NCI-H2196 (cell line): ENCODE data around the gene IFI6.
A peak's percentile ranks its signal among the peaks of the same experiment; 100 is the strongest.
"Not testable (repeated sequence)": the region's sequence is repeated elsewhere in the genome, so short reads cannot be mapped to it uniquely, and the experiment has no call there.

Source experiments
- DNase-seq: peaks from one replicate; lab custom pipeline; 2025; ENCODE audit not compliant: unreplicated experiment; lab: John Stamatoyannopoulos, UW

The IFI6 gene

DNA sequence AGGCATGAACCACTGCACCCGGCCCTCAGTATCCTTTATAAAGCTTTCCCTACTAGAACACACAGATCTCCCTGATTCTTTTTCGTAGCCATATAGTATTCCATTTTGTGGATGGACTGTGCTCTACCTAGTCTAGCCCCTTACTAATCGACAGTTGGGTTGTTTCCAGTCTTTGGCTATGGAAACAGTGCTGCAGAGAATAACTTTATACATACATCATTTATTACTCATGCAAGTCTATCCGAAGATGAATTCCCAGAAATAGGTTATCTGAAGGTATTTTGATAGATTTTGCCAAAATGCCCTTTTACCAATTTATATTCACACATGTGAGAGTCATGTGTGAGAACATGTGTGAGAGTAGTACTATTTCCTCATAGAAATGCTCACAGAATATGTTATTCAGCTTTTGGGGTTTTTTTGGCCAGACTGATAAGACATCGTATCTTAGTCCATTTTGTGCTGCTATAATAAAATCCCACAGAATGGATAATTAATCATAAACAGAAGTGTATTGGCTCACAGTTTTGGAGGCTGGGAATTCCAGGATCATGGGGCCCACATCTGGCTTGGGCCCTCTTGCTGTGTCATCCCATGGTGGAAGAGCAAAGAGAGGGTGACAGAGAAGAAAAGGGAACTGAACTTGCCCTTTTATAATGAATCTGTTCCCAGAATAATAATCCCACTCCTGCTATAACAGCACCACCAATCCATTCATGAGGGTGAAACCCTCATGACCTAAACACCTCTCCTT lies 19.7 kb downstream of the IFI6 start:
- no peak for DNase-seq

DNA sequence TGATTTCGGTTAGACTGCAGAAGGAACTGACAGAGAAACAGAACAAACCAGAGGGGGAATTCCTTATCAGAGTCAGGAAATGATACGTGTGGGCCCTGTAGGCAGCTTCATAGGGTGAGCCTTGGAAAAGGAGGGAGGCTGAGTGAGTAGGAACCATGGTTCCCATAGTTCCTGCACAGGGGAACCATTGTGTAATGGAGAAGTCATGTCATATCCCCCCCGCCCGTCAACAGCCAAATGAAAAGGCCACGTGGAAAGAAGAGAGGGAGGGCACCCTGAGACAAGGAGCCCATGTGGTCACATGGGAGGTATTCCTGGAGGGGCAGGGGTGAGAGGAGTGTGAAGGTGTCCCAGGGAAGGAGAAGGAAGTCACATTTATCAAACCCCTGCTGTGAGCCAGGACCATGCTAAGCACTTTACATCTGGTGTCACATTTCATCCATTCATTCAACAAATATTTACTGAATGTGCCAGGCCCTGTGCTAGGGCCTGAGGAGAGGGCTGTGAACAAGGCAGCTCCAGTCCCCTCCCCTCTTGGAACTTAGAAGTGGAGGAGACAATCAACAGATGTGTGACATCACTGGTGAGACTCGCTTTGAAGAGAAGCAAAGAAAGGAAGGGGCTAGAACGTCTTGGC lies 21.3 kb downstream of the IFI6 start:
- peak; percentile 32 for DNase-seq

DNA sequence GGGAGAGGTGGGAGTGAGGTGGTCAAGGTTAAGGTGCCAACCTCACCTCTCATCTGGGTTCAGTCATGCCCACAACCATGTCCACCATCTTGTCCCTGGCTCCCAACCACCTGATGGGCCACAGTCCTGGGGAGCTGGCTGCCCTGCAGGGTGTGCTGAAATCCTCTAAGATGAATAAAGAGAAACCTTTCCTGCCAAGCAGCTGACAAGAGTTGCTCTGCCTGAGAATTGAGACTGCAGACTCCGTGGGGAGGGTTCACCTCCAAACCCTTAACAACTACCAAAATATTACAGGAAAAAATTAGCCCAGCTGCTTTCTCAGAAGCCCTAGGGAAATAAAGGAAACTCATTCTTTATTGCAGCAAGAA lies 21.8 kb downstream of the IFI6 start:
- no peak for DNase-seq

DNA sequence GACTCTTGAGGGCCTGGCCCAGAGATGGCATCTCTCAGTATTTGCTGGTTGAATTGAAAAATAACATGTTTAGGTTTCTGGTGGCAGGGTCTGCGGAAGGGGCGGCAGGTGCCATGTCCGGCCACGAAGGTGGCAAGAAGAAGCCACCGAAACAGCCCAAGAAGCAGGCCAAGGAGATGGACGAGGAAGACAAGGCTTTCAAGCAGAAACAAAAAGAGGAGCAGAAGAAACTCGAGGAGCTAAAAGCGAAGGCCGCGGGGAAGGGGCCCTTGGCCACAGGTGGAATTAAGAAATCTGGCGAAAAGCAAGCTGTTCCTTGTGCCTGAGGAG lies 22.7 kb downstream of the IFI6 start:
- no peak for DNase-seq

DNA sequence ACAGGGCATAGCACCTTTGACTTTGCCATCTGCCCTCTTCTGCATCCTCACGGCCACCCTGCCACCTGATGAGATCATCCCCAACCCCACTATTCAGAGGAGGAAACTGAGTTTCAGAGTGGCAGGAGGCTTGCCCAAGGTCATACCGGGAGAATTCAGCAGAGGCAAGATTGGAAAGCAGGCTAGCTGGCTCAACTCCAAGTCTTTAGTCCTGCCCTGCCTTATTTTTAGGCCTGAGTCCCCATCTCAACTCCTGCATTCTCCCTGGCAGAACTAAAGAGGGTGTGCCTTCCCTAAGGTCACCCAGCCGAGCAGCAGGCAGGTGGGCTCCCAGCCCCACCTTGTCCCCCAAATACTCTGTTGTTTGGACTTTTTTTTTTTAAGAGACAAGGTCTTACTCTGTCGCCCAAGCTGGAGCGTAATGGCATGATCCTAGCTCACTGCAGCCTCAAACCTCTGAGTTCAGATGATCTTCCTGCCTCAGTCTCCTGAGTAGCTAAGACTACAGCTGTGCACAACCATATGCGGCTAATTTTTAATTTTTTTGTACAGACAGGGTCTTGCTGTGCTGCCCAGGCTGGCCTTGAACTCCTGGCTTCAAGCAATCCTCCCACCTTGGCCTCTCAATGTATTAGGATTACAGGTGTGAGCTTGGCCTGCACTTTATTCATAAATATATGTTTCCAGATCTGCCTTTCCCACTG lies 23.2 kb downstream of the IFI6 start:
- DNase-seq: no peak

DNA sequence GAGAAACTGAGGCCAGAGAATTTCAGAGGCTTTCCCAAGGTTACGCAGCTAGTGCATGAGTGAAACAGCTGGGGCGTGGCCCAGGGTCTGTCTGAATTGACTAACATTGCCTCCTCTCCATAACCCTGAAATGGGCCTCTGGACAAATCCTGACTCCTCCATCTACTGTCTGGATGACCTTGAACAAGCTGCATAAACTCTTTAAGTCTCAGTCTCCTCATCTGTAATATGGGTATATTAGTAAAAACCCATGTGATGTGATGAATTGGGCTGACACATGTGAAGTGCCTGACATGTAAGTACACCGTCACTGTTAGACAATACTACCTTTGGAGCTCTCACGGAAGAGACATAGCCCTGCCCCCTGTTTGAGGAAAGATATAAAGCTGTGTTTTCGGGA lies 24.7 kb downstream of the IFI6 start:
- no peak for DNase-seq

DNA sequence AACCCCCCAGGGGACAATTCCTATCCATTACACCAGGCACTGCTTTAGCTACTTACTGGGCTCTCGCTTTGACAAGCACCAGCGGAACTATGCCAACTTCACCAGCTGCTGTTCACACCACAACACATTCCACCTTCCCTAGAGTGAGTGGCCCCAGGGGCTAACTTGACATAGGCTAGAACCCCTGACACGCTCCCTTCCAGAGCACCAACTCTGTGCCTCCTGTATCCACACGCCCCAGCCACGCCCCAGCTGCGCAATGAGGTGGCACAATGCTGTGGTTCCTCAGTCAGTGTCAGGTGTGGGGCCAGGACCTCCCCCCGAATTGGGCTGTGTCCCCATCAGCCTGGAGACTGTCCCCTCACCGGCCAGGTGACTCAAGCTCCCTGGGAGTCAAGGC lies 25.3 kb downstream of the IFI6 start:
- no peak for DNase-seq

DNA sequence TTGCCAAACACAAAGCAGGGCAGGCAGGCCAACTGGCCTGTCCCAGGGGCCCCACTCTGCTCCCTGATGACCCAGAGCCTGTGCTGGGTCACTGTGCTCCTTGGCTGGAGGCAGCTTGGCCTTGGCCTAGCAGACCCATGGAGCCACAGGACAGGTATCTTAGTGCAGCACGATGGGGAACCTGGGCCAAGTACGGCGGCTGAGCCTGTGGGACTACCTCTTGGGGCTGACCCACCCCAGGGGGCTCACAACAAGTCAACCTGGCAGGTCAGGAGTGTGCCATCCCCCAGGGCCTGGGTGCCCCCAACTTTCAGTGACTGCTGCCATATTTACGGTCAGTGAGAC lies 26.9 kb downstream of the IFI6 start:
- DNase-seq: no peak

DNA sequence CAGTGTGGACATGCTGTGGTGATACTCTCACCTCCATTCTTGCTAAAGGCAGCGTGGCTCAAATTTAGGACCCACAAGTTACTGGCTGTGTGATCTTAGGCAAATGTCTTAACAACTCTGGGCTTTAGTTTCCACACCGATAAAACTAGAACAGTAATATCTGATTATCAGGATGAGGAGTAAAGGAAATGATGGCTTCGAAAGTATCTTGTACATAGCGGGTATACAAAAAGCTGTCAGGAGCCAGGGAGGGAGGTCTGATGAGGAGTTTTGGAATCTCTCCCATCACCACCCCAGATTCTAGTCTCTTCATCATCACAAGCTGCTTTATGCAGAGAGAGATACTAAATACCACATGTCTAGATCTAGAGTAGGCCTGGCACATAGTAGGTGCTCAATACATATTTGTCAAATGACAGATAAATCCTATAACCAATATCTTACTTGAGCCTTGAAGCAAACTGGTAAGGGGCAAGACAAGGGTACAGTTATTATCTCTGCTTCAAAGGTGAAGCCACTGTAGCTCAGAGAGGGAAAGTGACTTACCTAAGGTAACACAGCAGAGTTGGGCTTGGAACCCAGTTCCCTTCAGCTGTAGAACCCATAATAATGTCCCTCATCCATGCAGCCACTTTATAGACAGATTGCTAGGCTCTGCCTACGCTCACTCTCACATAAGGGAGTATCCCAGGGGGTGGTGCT lies 27.5 kb downstream of the IFI6 start:
- no peak for DNase-seq

DNA sequence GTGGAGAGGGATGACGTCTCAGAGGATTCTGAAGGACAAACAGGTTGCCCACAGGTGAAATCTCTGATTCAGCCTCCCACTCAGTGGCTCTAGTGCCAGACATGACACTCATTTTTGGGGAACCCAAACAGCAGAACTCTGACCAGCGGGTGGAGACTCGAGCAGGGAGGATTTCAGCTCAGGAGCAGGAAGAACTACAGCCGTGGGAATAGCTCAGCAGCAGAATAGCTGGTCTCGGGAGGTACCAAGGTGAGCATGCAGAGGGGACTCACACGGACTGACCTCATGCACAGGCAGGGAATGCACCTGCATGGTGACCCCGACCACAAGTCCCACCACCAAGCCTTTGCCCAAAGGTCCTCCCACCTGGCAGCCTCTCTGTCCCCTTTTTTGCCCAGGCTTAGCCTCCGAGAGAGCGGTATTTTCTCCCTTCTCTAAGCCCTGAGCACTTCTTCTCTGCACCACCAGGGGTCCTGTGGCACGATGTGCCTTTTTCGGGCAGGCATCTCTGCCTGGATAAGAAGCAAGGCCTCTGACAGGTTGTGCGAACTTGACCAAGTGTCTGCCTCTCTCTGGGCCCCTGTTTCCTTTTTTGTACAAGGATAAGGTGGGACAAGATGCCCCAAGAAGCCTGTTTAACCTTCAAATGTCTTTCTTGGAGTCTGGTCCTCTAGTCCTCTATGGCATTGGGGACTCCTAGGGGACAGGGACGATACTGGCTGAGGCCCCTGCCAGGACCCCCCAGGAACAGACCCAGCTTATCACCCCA lies 28.2 kb downstream of the IFI6 start:
- no peak for DNase-seq

DNA sequence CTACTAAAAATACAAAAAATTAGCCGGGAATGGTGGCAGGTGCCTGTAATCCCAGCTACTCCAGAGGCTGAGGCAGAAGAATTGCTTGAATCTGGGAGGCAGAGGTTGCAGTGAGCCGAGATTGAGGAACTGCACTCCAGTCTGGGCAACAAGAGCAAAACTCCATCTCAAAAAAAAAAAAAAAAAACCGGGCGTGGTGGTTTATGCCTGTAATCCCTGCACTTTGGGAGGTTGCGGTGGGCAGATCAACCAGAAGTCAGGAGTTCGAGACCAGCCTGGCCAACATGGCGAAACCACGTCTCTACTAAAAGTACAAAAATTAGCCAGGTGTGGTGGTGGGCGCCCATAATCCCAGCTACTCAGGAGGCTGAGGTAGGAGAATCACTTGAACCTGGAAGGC lies 31.5 kb downstream of the IFI6 start:
- DNase-seq: not testable (repeated sequence)

DNA sequence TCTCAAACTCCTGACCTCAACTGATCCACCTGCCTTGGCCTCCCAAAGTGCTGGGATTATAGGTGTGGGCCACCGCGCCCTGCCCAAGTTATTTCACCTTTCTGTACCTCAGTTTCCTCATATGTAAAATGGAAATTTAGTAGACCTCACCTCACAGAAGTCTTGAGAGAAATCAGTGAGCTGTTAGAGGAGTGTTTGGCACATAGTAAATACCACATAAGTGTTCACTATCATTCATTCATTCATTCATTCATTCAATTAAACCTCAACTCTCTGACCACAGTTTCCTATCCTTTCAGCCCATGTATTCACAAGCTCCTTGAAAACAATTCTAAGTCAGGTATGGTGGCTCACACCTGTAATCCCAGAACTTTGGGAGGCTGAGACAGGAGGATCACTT lies 33.2 kb downstream of the IFI6 start:
- DNase-seq: no peak

DNA sequence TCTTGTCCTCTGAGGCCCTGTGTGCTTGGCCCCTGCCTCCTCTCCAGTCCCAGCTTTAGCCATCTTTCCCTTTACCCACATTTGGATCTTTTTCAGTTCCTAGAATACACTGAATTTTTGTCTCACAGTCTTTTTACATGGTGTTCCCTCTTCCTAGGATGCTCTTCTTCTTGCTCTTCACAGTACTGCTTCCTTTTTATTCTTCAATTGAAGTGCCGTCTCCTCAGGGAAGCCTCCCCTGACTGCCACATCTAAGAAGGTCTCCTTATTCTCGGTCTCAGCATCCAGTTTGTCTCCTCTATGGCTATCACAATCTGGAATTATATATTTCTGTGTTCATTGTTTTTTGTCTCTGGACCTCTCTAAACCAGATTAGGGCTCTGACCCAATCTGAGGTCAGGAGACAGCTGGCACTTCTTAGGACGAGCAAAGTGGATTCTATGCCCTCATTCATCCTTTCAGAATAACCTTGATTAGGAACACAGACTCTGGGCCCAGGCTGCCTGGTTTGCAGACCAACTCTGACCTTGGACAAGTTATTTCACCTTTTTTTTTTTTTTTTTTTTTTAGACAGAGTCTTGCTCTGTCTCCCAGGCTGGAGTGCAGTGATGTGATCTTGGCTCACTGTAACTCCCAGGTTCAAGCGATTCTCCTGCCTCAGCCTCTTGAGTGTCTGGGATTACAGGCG lies 33.8 kb downstream of the IFI6 start:
- DNase-seq: no peak

DNA sequence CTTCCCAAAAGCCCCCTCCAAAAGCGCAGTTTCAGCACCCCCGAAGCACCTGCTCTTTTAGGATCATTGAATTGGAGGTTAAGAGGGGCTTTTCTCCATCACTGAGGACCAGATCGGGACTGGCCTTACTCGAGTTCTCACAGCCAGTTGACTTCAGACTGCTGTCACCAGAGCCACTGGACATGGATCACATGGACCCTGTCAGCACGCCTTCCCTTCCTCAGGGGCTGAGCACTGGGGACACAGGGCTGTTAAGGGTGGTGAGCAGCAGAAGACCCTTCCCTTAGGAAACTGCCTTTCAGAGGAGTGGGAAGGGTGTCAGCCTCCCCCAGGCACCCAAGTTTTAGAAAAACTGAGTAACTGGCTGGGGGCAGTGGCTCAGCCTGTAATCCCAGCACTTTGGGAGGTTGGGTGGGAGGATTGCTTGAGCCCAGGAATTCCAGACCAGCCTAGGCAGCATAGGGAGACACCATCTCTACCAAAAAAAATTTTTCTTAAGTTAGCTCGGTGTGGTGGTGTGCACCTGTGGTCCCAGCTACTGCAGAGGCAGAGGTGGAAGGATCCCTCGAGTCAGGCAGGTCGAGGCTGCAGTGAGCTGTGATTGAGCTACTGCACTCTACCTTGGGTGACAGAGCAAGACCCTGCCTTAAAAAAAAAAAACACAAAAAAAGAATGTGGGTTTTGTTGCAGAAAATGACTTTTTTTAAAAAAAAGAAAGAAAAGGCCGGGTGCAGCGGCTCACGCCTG lies 36.4 kb downstream of the IFI6 start:
- no peak for DNase-seq

DNA sequence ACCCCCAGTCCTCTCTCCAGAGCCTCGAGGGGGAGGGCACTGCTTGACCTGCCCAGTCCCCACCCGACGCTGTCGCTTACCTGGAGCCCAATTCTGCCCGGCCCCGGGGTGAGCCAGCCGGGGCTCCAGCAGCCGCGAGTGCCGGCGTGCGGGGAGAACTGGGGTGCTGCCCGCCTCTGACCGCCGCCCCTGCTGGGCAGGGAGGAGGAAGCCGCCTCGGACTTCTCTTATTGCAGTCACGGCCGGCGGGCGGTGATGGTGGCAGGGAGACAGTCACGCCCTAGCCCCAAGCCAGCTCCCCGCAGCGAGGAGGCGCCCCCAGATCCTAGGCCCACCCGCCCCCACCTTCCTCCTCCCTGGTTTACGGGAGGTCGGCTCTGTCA lies 37.0 kb downstream of the IFI6 start, which contains the start of gene FGR:
Gene FGR (minus strand): TSS at position 201 of the 383 bp plus-strand sequence. CDS start 11,269 bp downstream, outside the sequence.
- no peak for DNase-seq

DNA sequence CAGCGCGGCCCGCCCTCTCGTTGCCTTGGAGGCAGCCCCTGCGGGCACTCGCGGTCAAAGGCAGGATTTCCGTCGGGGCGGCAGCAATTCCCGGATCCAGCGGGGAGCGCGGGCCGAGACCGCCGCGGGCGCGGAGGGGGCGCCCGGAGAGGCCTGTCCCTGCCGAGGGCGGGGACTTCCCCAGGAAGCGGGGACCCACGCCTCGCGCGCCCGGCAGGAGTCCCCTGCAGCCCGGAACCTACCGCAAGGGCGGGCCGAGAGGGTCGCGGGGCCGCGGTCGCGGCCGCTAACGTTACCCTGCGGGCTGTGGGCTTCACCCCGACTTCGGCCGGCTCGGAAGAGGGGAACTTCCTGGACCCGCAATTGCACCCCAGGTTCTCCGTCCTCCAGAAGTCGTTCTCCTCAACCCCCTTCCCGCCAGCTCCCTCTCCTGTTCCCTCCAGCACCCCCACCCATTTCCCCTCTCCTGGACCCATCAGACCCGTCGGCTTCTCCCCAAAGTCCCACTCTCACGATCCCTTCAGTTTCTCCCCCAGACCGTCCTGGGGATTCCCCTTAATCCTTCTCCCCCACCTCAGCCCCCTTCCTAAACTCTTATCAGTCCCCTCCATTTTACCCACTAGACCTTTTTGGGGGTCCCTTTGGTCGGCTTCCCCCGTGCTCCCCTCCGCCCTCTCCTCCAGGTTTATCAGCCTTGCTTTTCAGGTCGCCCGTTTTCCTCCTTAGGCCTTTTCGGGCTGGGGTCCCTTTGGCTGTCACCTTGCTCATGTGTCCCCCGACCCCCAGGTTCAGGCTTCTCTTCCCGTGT lies 37.6 kb downstream of the IFI6 start:
- DNase-seq: no peak

DNA sequence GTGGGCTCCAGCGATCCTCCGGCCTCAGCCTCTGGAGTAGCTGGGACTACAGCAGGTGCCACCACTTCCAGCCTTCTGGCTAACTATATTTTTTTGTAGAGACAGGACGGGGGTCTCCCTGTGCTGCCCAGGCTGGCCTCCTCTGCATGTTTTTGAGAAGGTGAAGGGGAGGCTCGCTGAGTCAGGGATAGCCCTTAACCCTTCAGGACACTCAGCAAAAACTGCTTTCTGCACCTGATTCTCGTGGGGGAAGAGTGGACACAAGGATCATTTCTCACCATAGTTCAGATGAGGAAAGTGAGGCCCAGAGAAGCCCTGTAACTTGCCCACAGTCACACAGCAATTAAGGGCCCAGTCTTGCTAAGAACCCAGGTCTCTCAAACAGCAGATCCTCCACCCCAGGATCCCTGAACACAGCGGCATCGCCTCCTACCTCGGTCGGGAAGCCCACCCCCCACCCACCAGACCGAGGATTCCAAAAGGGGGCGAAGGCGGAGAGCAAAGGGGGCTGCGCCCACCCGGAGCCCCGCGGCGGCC lies 38.3 kb downstream of the IFI6 start:
- no peak for DNase-seq

DNA sequence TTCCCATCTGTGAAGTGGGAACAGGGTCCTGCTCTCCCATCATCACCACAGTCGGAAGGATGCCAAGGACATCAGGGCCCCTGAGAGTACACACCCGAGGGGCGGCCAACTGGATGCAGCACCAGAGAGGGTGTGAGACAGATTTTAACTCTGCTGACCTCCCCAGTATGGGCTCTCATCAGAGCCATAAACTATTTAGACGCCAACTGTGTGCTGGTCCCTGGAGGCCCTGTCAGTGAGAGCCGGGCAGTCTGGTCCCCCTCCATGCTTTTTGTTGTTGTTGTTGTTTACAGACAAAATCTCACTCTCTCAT lies 38.7 kb downstream of the IFI6 start:
- no peak for DNase-seq
